Measurements from ENCODE around the gene TMEM108. TPM values are rescaled to one million over a fixed set of nuclear protein-coding genes. Genes with fewer than 3 reads are reported as not detected.

Gene TMEM108
- total and polyA plus RNA-seq, 2 donors: 2.3 to 23.8 TPM

DNA sequence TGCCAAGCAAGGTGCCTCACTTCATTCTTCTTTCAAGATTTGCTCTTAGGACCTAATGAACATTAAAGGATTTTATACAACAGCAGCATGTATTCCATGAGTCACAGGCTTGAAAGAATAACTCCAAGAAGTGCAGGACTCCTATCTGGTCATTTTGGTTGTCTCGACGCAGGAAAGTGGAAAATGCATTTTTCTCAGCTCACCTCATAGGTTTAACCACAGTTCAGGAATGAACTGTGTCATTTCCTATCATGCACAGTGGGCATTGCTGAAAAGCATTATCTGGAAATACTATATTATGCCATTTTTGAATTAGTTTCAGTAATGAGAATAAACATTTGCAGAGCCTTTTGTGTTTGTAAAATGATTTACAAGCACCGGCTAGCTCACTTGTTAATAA is 263.0 kb downstream of the TMEM108 start:
- no peak overlapping the region for H3K4me3 ChIP-seq (ENCODE audit: low read depth, low read length)
- H3K4me1 ChIP-seq (ENCODE audit: insufficient read depth): no peaks in the 10 kb centered on the region
- WGBS: 58% methylated on average over 3 of the region's 3 CpGs

DNA sequence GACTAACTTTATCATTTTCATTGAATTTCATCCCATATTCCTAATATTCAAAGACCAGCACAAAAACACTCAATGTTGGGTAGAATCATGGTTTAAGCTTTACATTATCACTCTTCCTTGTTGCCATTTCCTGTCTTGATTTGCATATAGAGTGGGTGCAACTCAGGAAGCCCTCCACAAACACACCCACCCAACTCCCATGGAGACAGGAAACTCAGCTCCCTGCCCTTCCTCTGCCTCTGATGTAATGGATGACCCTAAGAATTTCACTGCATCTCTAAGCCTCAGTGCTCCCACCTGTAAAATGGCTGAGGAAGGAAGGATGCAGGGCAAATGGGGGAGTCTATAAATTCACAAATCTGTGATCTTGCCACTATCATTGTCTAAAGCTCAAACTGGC is 263.5 kb downstream of the TMEM108 start:
- Histone ChIP-seq H3K36me3 (ENCODE audit: insufficient read depth) (no peaks in the 10 kb centered on the region), H3K4me3 (ENCODE audit: low read depth, low read length) (no peak overlapping the region), H3K27ac (ENCODE audit: low read depth) (no peak overlapping the region), H3K4me1 (ENCODE audit: insufficient read depth) (no peaks in the 10 kb centered on the region)
- no peak for DNase-seq (ENCODE audit: extremely low spot score)

More for the DNA sequence above, 263.0 kb downstream of the TMEM108 start:
- no peak for DNase-seq (ENCODE audit: extremely low spot score)
- no peaks in the 10 kb centered on the region for H3K36me3 ChIP-seq (ENCODE audit: insufficient read depth)
- H3K27ac ChIP-seq (ENCODE audit: low read depth): no peak overlapping the region

DNA sequence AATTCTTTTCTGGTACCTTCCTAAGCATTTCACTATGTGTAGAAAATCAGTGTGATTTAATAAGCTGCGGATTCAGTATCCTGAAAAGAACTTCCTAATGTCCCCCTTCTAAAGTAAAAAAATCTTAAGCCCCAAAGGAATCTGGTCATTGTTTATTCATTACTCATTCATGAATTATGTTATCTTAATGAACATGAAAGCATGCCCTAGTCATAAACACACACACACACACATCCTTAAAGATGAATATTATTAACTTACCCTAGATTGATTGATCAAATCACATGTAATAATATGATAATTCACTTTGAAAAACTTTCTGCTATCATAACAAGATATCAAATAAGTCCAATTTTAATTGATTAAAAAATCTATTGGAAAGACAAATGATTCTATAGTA is 265.2 kb downstream of the TMEM108 start:
- WGBS: 94% methylated on average over 1 of the region's 1 CpG
- no peak overlapping the region for H3K27ac ChIP-seq (ENCODE audit: low read depth)
- H3K4me1 ChIP-seq (ENCODE audit: insufficient read depth): no peaks in the 10 kb centered on the region
- H3K4me3 ChIP-seq (ENCODE audit: low read depth, low read length): no peak overlapping the region
- no peaks in the 10 kb centered on the region for H3K36me3 ChIP-seq (ENCODE audit: insufficient read depth)
- no peak for DNase-seq (ENCODE audit: extremely low spot score)

- no peak for DNase-seq (ENCODE audit: extremely low spot score)
- WGBS: 75% methylated on average over 1 of the region's 1 CpG
- no peaks in the 10 kb centered on the region for H3K4me1 ChIP-seq (ENCODE audit: insufficient read depth)
Measured at GRCh38 chr3:133317866-133318265, 279.7 kb downstream of the TMEM108 start.

DNA sequence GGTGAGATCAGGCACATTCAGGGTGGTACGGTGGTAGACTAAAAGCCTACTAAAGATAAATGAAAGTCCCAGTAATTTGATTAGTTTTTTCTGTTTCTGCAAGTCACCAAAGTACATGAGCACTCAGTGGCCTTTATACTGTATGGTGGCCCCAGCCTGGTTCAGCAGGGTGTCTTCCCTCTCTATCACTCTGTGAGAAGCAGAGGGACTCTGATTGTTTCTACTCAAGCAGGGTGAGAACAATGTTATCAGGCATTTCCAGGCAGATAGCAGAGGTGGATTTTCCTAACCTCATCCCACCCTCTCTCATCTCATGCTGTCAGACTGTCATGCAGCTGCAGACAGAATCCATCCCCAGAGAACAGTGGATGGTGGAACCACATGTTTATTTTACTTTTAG is 290.2 kb downstream of the TMEM108 start:
- H3K27ac ChIP-seq (ENCODE audit: low read depth): no peak overlapping the region
- no peak for DNase-seq (ENCODE audit: extremely low spot score)
- no peaks in the 10 kb centered on the region for H3K36me3 ChIP-seq (ENCODE audit: insufficient read depth)
- 79% methylated on average over 1 of the region's 1 CpG for WGBS
- no peak overlapping the region for H3K4me3 ChIP-seq (ENCODE audit: low read depth, low read length)
- no peaks in the 10 kb centered on the region for H3K4me1 ChIP-seq (ENCODE audit: insufficient read depth)

More at GRCh38 chr3:133317866-133318265, 279.7 kb downstream of the TMEM108 start:
- no peaks in the 10 kb centered on the region for H3K36me3 ChIP-seq (ENCODE audit: insufficient read depth)
- H3K27ac ChIP-seq (ENCODE audit: low read depth): no peak overlapping the region
- no peak overlapping the region for H3K4me3 ChIP-seq (ENCODE audit: low read depth, low read length)

DNA sequence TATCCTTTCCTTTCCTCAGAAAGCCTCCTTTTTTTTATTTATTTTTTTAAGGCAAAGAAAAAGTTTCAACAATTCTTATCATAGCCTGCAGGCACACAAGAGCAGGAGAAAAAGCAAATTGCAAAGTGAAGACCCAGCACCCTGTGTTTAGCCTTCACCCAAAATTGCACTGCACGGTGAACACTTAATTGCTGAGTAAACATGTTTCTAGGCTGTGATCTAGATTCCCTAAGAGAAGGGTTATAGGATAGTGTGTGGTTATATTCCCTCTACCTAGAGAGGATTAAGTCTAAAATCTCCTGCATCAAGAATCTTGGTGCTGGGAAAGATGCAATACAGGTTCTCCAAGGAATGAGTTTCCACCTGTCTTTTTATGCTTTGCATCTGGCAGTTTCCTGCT is 291.4 kb downstream of the TMEM108 start:
- no peak for DNase-seq (ENCODE audit: extremely low spot score)
- H3K27ac ChIP-seq (ENCODE audit: low read depth): no peak overlapping the region
- no peak overlapping the region for H3K4me3 ChIP-seq (ENCODE audit: low read depth, low read length)
- H3K4me1 ChIP-seq (ENCODE audit: insufficient read depth): no peaks in the 10 kb centered on the region
- no peaks in the 10 kb centered on the region for H3K36me3 ChIP-seq (ENCODE audit: insufficient read depth)
- 58% methylated on average over 1 of the region's 1 CpG for WGBS

- Histone ChIP-seq H3K4me3 (ENCODE audit: low read depth, low read length) (no peak overlapping the region), H3K36me3 (ENCODE audit: insufficient read depth) (no peaks in the 10 kb centered on the region), H3K4me1 (ENCODE audit: insufficient read depth) (no peaks in the 10 kb centered on the region), H3K27ac (ENCODE audit: low read depth) (no peak overlapping the region)
- 37% methylated on average over 1 of the region's 1 CpG for WGBS
- DNase-seq (ENCODE audit: extremely low spot score): peak; percentile 18
Measured at GRCh38 chr3:133330065-133330464, 291.9 kb downstream of the TMEM108 start.

DNA sequence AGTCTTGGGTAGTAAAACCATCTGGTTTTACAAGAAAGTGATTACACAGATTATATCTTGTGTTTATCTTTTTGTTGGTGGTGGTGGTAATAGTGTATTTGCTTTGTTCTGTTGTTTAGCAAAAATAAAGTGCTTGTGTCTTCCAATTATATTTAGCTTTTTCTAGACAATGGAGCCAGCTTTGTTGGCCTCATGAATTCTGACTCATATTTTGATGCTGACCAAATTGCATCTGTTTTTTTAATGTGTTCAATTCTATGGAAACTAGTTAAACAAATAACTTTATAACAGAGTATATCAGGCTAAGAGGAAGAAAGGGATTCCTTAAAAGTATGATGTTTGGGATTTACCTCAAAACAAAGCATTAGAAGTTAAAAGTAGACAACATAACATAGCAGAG is 292.3 kb downstream of the TMEM108 start:
- DNase-seq (ENCODE audit: extremely low spot score): no peak
- Histone ChIP-seq H3K4me3 (ENCODE audit: low read depth, low read length) (no peak overlapping the region), H3K36me3 (ENCODE audit: insufficient read depth) (no peaks in the 10 kb centered on the region), H3K4me1 (ENCODE audit: insufficient read depth) (no peaks in the 10 kb centered on the region), H3K27ac (ENCODE audit: low read depth) (no peak overlapping the region)

- Histone ChIP-seq H3K27ac (ENCODE audit: low read depth) (no peak overlapping the region), H3K4me1 (ENCODE audit: insufficient read depth) (no peaks in the 10 kb centered on the region), H3K4me3 (ENCODE audit: low read depth, low read length) (no peak overlapping the region), H3K36me3 (ENCODE audit: insufficient read depth) (no peaks in the 10 kb centered on the region)
- 86% methylated on average over 4 of the region's 4 CpGs for WGBS
- no peak for DNase-seq (ENCODE audit: extremely low spot score)
Measured at GRCh38 chr3:133354721-133355120, 316.5 kb downstream of the TMEM108 start.

GRCh38 chr3:133360476-133360875 is 322.3 kb downstream of the TMEM108 start:
- DNase-seq (ENCODE audit: extremely low spot score): no peak
- no peak overlapping the region for H3K27ac ChIP-seq (ENCODE audit: low read depth)
- H3K4me3 ChIP-seq (ENCODE audit: low read depth, low read length): no peak overlapping the region
- WGBS: 89% methylated on average over 2 of the region's 2 CpGs
- H3K36me3 ChIP-seq (ENCODE audit: insufficient read depth): no peaks in the 10 kb centered on the region
- no peaks in the 10 kb centered on the region for H3K4me1 ChIP-seq (ENCODE audit: insufficient read depth)

- no peak for DNase-seq (ENCODE audit: extremely low spot score)
- Histone ChIP-seq H3K36me3 (ENCODE audit: insufficient read depth) (no peaks in the 10 kb centered on the region), H3K4me3 (ENCODE audit: low read depth, low read length) (no peak overlapping the region), H3K4me1 (ENCODE audit: insufficient read depth) (no peaks in the 10 kb centered on the region), H3K27ac (ENCODE audit: low read depth) (no peak overlapping the region)
- WGBS: 90% methylated on average over 2 of the region's 2 CpGs
Measured at GRCh38 chr3:133361011-133361410, 322.8 kb downstream of the TMEM108 start.

- no peak for DNase-seq (ENCODE audit: extremely low spot score)
- Histone ChIP-seq H3K27ac (ENCODE audit: low read depth) (no peak overlapping the region), H3K4me3 (ENCODE audit: low read depth, low read length) (no peak overlapping the region), H3K36me3 (ENCODE audit: insufficient read depth) (no peaks in the 10 kb centered on the region), H3K4me1 (ENCODE audit: insufficient read depth) (no peaks in the 10 kb centered on the region)
- 66% methylated on average over 4 of the region's 4 CpGs for WGBS
Measured at GRCh38 chr3:133361435-133361834, 323.2 kb downstream of the TMEM108 start.

DNA sequence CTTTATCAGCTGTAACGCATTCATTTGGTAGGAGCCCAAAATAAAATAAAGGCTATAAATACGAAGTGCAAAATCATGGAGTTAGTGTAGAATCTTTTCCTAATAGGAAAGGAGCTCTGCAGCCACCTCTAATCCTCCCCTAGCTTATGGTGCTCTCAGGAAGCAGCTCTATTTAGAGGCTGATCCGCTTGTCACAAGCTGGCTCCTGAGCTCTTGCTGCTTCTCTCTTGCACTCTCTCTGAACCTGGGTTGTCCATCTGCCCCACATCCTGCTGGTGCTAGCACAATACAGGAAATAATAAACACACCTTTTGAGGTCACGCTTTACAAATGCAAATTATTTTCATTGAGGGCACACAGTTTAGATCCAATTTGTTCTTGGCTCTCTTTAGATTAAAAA is 324.3 kb downstream of the TMEM108 start:
- DNase-seq (ENCODE audit: extremely low spot score): no peak
- WGBS: 72% methylated on average over 4 of the region's 4 CpGs
- Histone ChIP-seq H3K27ac (ENCODE audit: low read depth) (no peak overlapping the region), H3K36me3 (ENCODE audit: insufficient read depth) (no peaks in the 10 kb centered on the region), H3K4me3 (ENCODE audit: low read depth, low read length) (no peak overlapping the region), H3K4me1 (ENCODE audit: insufficient read depth) (no peaks in the 10 kb centered on the region)

- no peak for DNase-seq (ENCODE audit: extremely low spot score)
- Histone ChIP-seq H3K36me3 (ENCODE audit: insufficient read depth) (no peaks in the 10 kb centered on the region), H3K4me1 (ENCODE audit: insufficient read depth) (no peaks in the 10 kb centered on the region), H3K4me3 (ENCODE audit: low read depth, low read length) (no peak overlapping the region), H3K27ac (ENCODE audit: low read depth) (no peak overlapping the region)
- WGBS: 94% methylated on average over 4 of the region's 4 CpGs
Measured at GRCh38 chr3:133364704-133365103, 326.5 kb downstream of the TMEM108 start.

- no peaks in the 10 kb centered on the region for H3K36me3 ChIP-seq (ENCODE audit: insufficient read depth)
- no peak for DNase-seq (ENCODE audit: extremely low spot score)
- 95% methylated on average over 2 of the region's 2 CpGs for WGBS
- H3K27ac ChIP-seq (ENCODE audit: low read depth): no peak overlapping the region
- H3K4me1 ChIP-seq (ENCODE audit: insufficient read depth): no peaks in the 10 kb centered on the region
- no peak overlapping the region for H3K4me3 ChIP-seq (ENCODE audit: low read depth, low read length)
Measured at GRCh38 chr3:133366921-133367320, 328.7 kb downstream of the TMEM108 start.

All from urinary bladder (tissue), 4 donors.